Endothelial cell of umbilical vein (primary cell): ENCODE measurements around the gene KRTAP2-3.

Source experiments
- CTCF ChIP-seq, 2 donors: IDR thresholded peaks; 1 replicate in 1 of 2; 2 replicates in 1 of 2; pipeline ENCODE4 v1.5.1; 2011; ENCODE audit warnings: low read length in 2 of 2, mild to moderate bottlenecking in 2 of 2, moderate library complexity in 2 of 2, control low read depth in 1 of 2, inconsistent platforms in 1 of 2, low read depth in 1 of 2; ENCODE audit not compliant: insufficient read depth in 1 of 2; ENCODE audit errors: extremely low read depth in 1 of 2
- EZH2 ChIP-seq: IDR thresholded peaks from 2 replicates; pipeline ENCODE4 v1.6.1; 2012; ENCODE audit warnings: borderline replicate concordance, low read depth, mild to moderate bottlenecking, moderate library complexity, low read length, inconsistent platforms; ENCODE audit not compliant: severe bottlenecking
- FOS ChIP-seq: IDR thresholded peaks from 2 replicates; pipeline ENCODE4 v1.6.1; 2011; ENCODE audit warnings: mild to moderate bottlenecking, low read length, moderate library complexity, borderline replicate concordance; ENCODE audit not compliant: insufficient read depth
- JUN ChIP-seq: IDR thresholded peaks from 2 replicates; pipeline ENCODE4 v1.6.1; 2011; ENCODE audit warnings: borderline replicate concordance, low read depth; ENCODE audit not compliant: insufficient read length, insufficient read depth
- MAX ChIP-seq: IDR thresholded peaks from 2 replicates; pipeline ENCODE4 v1.6.1; 2011; ENCODE audit not compliant: insufficient read depth, insufficient read length
- POLR2A ChIP-seq: IDR thresholded peaks from 2 replicates; pipeline ENCODE4 v1.6.1; 2012; ENCODE audit warnings: low read depth, mild to moderate bottlenecking, control low read depth, low read length
- POLR2AphosphoS5 ChIP-seq: IDR thresholded peaks from 2 replicates; pipeline ENCODE4 v1.6.1; 2012; ENCODE audit warnings: low read depth, mild to moderate bottlenecking, control low read depth, low read length, moderate library complexity; ENCODE audit not compliant: insufficient read depth

GRCh38 chr17:41037853-41038350 lies 22.0 kb downstream of the KRTAP2-3 start:
- TF ChIP-seq CTCF (IDR thresholded peaks at IDR 0.05; ENCODE audit: extremely low read depth in 1 of 2, insufficient read depth in 1 of 2, low read depth in 1 of 2, low read length in 2 of 2) = no peak
- TF ChIP-seq EZH2 = no peak
- TF ChIP-seq POLR2A = no peak
- TF ChIP-seq MAX = no peak
- no peak for TF ChIP-seq POLR2AphosphoS5
- no peak for TF ChIP-seq FOS
- TF ChIP-seq JUN = no peak
